ENCODE data around the gene ABCC3. TPM values are rescaled to one million over a fixed set of nuclear protein-coding genes. Genes with fewer than 3 reads are reported as not detected.

Gene ABCC3
- total RNA-seq, 1 experiment from 2014 or later, result 66.2 TPM

GRCh38 chr17:50599606-50600005, 35.1 kb upstream of the ABCC3 start (continued):
- TF ChIP-seq TCF7L2 (IDR thresholded peaks at IDR 0.05; ENCODE audit: borderline replicate concordance, extremely low read depth, insufficient read depth, insufficient read length) (no peak), FOSL1 (IDR thresholded peaks at IDR 0.05; ENCODE audit: low read depth) (no peak), ZFX (IDR thresholded peaks at IDR 0.05) (no peak), CEBPB (IDR thresholded peaks at IDR 0.05; ENCODE audit: low read depth) (no peak), POLR2A (IDR thresholded peaks at IDR 0.05; ENCODE audit: borderline replicate concordance, extremely low read depth, insufficient read depth, insufficient read length) (no peak), SRF (IDR thresholded peaks at IDR 0.05; ENCODE audit: low read depth) (no peak), ZNF274 (IDR thresholded peaks at IDR 0.05; ENCODE audit: low read depth, low read length) (no peak), ELF1 (IDR thresholded peaks at IDR 0.05; ENCODE audit: borderline replicate concordance, low read depth) (no peak), SP1 (IDR thresholded peaks at IDR 0.05; ENCODE audit: low read depth) (no peak)

GRCh38 chr17:50601823-50602375, 32.8 kb upstream of the ABCC3 start:
- H3K27me3 ChIP-seq (ENCODE audit: insufficient read depth, low read length), result no peaks in the 10 kb centered on the region
- ChIA-PET CTCF (no interaction called here), RAD21 (ENCODE audit: low non-redundant PET in 1 of 2, low total read pairs in 2 of 2, uncharacterized antibody in 2 of 2, unreplicated experiment in 2 of 2) (no interaction called here)

More at GRCh38 chr17:50601823-50602375, 32.8 kb upstream of the ABCC3 start:
- no peaks in the 10 kb centered on the region for H4K20me1 ChIP-seq (ENCODE audit: insufficient read depth)
- H3K9ac ChIP-seq (ENCODE audit: low read length), result no peak overlapping the region
- H3K4me3 ChIP-seq (replicated peaks in 1 of 2; ENCODE audit: low read depth in 1 of 2, low read length in 2 of 2), result no peak overlapping the region
- BruUV-seq (replicated peaks), result no TSS peak
- DNase-seq (ENCODE audit: low read depth, low spot score) (no peak), ATAC-seq (no peak)
- intact Hi-C loops (cut with micrococcal nuclease), result no loop called here
- H3K4me1 ChIP-seq (ENCODE audit: control insufficient read depth in 1 of 2, insufficient read depth in 2 of 2, low read length in 2 of 2), result no peaks in the 10 kb centered on the region
- H3K79me2 ChIP-seq (ENCODE audit: insufficient read depth, low read length), result no peaks in the 10 kb centered on the region
- H3K9me2 ChIP-seq (ENCODE audit: insufficient read depth), result no peaks in the 10 kb centered on the region
- POLR2A ChIA-PET, result no interaction called here
- no peak for TF ChIP-seq MAX (IDR thresholded peaks at IDR 0.05)
- TF ChIP-seq SIN3A (IDR thresholded peaks at IDR 0.05; ENCODE audit: low read depth), result no peak
- TF ChIP-seq EGR1 (IDR thresholded peaks at IDR 0.05; ENCODE audit: low read depth), result no peak
- no peak for TF ChIP-seq REST (IDR thresholded peaks at IDR 0.05; ENCODE audit: low read depth)
- no peak for TF ChIP-seq SRF (IDR thresholded peaks at IDR 0.05; ENCODE audit: low read depth)
- no peak for TF ChIP-seq RAD21 (IDR thresholded peaks at IDR 0.05; ENCODE audit: low read depth)
- TF ChIP-seq YY1 (IDR thresholded peaks at IDR 0.05; ENCODE audit: extremely low read depth, insufficient replicate concordance, low read depth, low read length), result no peak
- no peak for TF ChIP-seq FOSL1 (IDR thresholded peaks at IDR 0.05; ENCODE audit: low read depth)
- no peak for TF ChIP-seq CTCF (IDR thresholded peaks at IDR 0.05 in 2 of 3, conservative IDR thresholded peaks at IDR 0.05 in 1 of 3; ENCODE audit: borderline replicate concordance in 1 of 3, insufficient read depth in 1 of 3, low read depth in 2 of 3, low read length in 2 of 3)
- no peak for TF ChIP-seq ZNF274 (IDR thresholded peaks at IDR 0.05; ENCODE audit: low read depth, low read length)
- TF ChIP-seq ELF1 (IDR thresholded peaks at IDR 0.05; ENCODE audit: borderline replicate concordance, low read depth), result no peak
- no peak for TF ChIP-seq JUND (IDR thresholded peaks at IDR 0.05)
- no peak for TF ChIP-seq POLR2AphosphoS5 (IDR thresholded peaks at IDR 0.05; ENCODE audit: low read depth, low read length)
- no peak for TF ChIP-seq ZBTB33 (IDR thresholded peaks at IDR 0.05; ENCODE audit: extremely low read depth, insufficient replicate concordance, low read length)
- H3K4me2 ChIP-seq (ENCODE audit: low read length), result no peak overlapping the region
- no peaks in the 10 kb centered on the region for H3K9me3 ChIP-seq (ENCODE audit: control insufficient read depth in 1 of 2, insufficient read depth in 1 of 2, low read depth in 1 of 2, low read length in 2 of 2)
- H3K27ac ChIP-seq (ENCODE audit: low read depth, low read length), result no peak overlapping the region
- H2AFZ ChIP-seq (ENCODE audit: low read depth, low read length, poor library complexity, severe bottlenecking), result no peak overlapping the region
- no peaks in the 10 kb centered on the region for H3K36me3 ChIP-seq (ENCODE audit: control insufficient read depth in 1 of 2, insufficient read depth in 2 of 2, low read length in 2 of 2)
